Measurements from ENCODE around the gene HSPA4.

DNA sequence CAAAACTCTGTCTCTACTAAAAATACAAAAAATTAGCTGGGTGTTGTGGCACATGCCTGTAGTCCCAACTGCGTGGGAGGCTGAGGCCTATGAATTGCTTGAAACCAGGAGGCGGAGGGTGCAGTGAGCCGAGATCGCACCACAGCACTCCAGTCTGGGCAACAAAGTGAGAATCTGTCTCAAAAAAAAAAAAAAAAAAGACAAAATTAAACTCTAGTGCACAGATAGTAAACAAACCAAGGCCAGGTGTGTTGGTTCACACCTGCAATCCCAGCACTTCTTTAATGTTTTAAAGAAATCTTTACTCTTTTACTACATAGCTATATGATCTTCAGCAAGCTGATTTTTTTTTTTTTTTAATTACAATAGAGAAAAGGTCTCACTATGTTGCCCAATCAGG lies 33.8 kb upstream of the HSPA4 start:
- TF ChIP-seq, protein P1, sequence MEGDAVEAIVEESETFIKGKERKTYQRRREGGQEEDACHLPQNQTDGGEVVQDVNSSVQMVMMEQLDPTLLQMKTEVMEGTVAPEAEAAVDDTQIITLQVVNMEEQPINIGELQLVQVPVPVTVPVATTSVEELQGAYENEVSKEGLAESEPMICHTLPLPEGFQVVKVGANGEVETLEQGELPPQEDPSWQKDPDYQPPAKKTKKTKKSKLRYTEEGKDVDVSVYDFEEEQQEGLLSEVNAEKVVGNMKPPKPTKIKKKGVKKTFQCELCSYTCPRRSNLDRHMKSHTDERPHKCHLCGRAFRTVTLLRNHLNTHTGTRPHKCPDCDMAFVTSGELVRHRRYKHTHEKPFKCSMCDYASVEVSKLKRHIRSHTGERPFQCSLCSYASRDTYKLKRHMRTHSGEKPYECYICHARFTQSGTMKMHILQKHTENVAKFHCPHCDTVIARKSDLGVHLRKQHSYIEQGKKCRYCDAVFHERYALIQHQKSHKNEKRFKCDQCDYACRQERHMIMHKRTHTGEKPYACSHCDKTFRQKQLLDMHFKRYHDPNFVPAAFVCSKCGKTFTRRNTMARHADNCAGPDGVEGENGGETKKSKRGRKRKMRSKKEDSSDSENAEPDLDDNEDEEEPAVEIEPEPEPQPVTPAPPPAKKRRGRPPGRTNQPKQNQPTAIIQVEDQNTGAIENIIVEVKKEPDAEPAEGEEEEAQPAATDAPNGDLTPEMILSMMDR (IDR thresholded peaks at IDR 0.05), result no peak
- TF ChIP-seq POLR2A (IDR thresholded peaks at IDR 0.05), result no peak

Data from adrenal gland (tissue), 5 donors.